HepG2 (cell line): ENCODE data around the gene WLS.

ENCODE experiments used
- CTCF ChIP-seq: sonication (generic); formaldehyde crosslinking; IDR thresholded peaks from 2 replicates; pipeline ENCODE4 v1.5.0; 2020; ENCODE audit warnings: mild to moderate bottlenecking, missing genetic modification reagents, moderate library complexity
- SMARCE1 ChIP-seq: fragments of 450-650 bp; IDR thresholded peaks from 2 replicates; pipeline ENCODE4 v1.6.1; 2017; ENCODE audit warnings: borderline replicate concordance

- no peak for TF ChIP-seq SMARCE1
- TF ChIP-seq CTCF (CRISPR knock-in tag) = no peak
Observed at GRCh38 chr1:68136187-68136586, 96.1 kb downstream of the WLS start.
